Hepatocyte (in vitro differentiated cells): ENCODE measurements around the gene TTF2. TPM values are rescaled to one million over a fixed set of nuclear protein-coding genes. Genes with fewer than 3 reads are reported as not detected.

Source experiments
- DNase-seq: peaks from one replicate; pipeline ENCODE4 v3.0.0-alpha.2; 2016; ENCODE audit warnings: low spot score
- H2AFZ ChIP-seq: fragments of 200-600 bp; sonication (generic); 2 replicates; pipeline ENCODE4 v1.6.0; 2016; ENCODE audit warnings: antibody characterized with exemption, mild to moderate bottlenecking
- H3K27ac ChIP-seq: fragments of 200-600 bp; sonication (generic); 2 replicates; pipeline ENCODE4 v1.5.1; 2016; ENCODE audit warnings: mild to moderate bottlenecking
- H3K27me3 ChIP-seq: fragments of 200-600 bp; sonication (generic); 2 replicates; pipeline ENCODE4 v1.6.1; 2016
- H3K36me3 ChIP-seq: fragments of 200-600 bp; sonication (generic); replicated peaks from 2 replicates; pipeline ENCODE4 v1.5.1; 2016; ENCODE audit warnings: low read depth; ENCODE audit not compliant: insufficient read depth
- H3K4me1 ChIP-seq: fragments of 200-600 bp; sonication (generic); 2 replicates; pipeline ENCODE4 v1.5.1; 2016; ENCODE audit warnings: mild to moderate bottlenecking, moderate library complexity; ENCODE audit not compliant: insufficient read depth
- H3K4me2 ChIP-seq: fragments of 200-600 bp; sonication (generic); 2 replicates; pipeline ENCODE4 v1.6.0; 2016
- H3K4me3 ChIP-seq: fragments of 200-600 bp; sonication (generic); 2 replicates; pipeline ENCODE4 v1.5.1; 2016; ENCODE audit warnings: mild to moderate bottlenecking
- H3K79me2 ChIP-seq: fragments of 200-600 bp; sonication (generic); 2 replicates; pipeline ENCODE4 v1.6.0; 2017; ENCODE audit warnings: mild to moderate bottlenecking
- H3K9me2 ChIP-seq: fragments of 200-600 bp; sonication (generic); replicated peaks from 2 replicates; pipeline ENCODE4 v1.6.0; 2017; ENCODE audit warnings: mild to moderate bottlenecking; ENCODE audit not compliant: insufficient read depth
- H3K9me3 ChIP-seq: fragments of 200-600 bp; sonication (generic); 2 replicates; pipeline ENCODE4 v1.5.1; 2016; ENCODE audit warnings: low read depth, mild to moderate bottlenecking
- H4K20me1 ChIP-seq: fragments of 200-600 bp; sonication (generic); 2 replicates; pipeline ENCODE4 v1.6.0; 2016; ENCODE audit warnings: mild to moderate bottlenecking; ENCODE audit not compliant: insufficient read depth, poor library complexity, severe bottlenecking
- CTCF ChIP-seq: fragments of 200-600 bp; sonication (generic); IDR thresholded peaks from 2 replicates; pipeline ENCODE4 v1.5.1; 2016; ENCODE audit warnings: antibody characterized with exemption, mild to moderate bottlenecking; ENCODE audit not compliant: poor library complexity
- EZH2 ChIP-seq: fragments of 200-600 bp; sonication (generic); IDR thresholded peaks from 2 replicates; pipeline ENCODE4 v1.6.1; 2016; ENCODE audit warnings: antibody characterized with exemption, mild to moderate bottlenecking, borderline replicate concordance
- EZH2phosphoT487 ChIP-seq: fragments of 200-600 bp; sonication (generic); IDR thresholded peaks from one replicate; pipeline ENCODE4 v1.6.1; 2018; ENCODE audit warnings: antibody characterized with exemption, mild to moderate bottlenecking, low read depth, moderate library complexity; ENCODE audit not compliant: unreplicated experiment, severe bottlenecking
- WGBS: methylation state at CpG from one replicate; pipeline ENCODE4 v1.1.6; 2016; ENCODE audit warnings: low lambda C conversion rate; ENCODE audit errors: missing lambda C conversion rate; 5-methylcytosine and 5-hydroxymethylcytosine counted together
- polyA plus RNA-seq: library from polyadenylated mRNA; unstranded; fragments of >200 nt; fragmentation: Nextera tagmentation; extraction: Ambion mirVana; gene quantifications from 2 replicates; pipeline ENCODE4 v1.2.1, GENCODE V29; 2016
- total RNA-seq: library from RNA; depleted of rRNA; stranded (reverse); fragments of >200 nt; gene quantifications from 2 replicates; pipeline ENCODE4 v1.2.3, GENCODE V29; 2014

TTF2 gene
- total and polyA plus RNA-seq, 2 experiments from 2014 or later, result 13.8 to 14.3 TPM

- 89% methylated on average over 6 of the region's 6 CpGs for WGBS
Observed at GRCh38 chr1:117066367-117066766, 6.2 kb downstream of the TTF2 start.

GRCh38 chr1:117067533-117068370, 7.6 kb downstream of the TTF2 start:
- no peak overlapping the region for H3K4me3 ChIP-seq
- H3K27ac ChIP-seq, result no peak overlapping the region
- H3K27me3 ChIP-seq, result no peaks in the 10 kb centered on the region
- no peaks in the 10 kb centered on the region for H3K9me2 ChIP-seq
- WGBS, result 62% methylated on average over 6 of the region's 6 CpGs
- H3K4me2 ChIP-seq, result no peak overlapping the region
- H2AFZ ChIP-seq, result no peak overlapping the region
- DNase-seq, result peak; percentile 81
- H3K4me1 ChIP-seq, result no peaks in the 10 kb centered on the region
- H3K79me2 ChIP-seq, result no peaks in the 10 kb centered on the region
- no peaks in the 10 kb centered on the region for H3K36me3 ChIP-seq
- H3K9me3 ChIP-seq, result no peaks in the 10 kb centered on the region
- H4K20me1 ChIP-seq, result no peaks in the 10 kb centered on the region
- TF ChIP-seq EZH2phosphoT487, result no peak
- peak; percentile 92 for TF ChIP-seq CTCF

More at GRCh38 chr1:117066367-117066766, 6.2 kb downstream of the TTF2 start:
- H3K27ac ChIP-seq, result no peak overlapping the region
- DNase-seq, result no peak
- no peaks in the 10 kb centered on the region for H3K27me3 ChIP-seq
- H3K79me2 ChIP-seq, result no peaks in the 10 kb centered on the region
- TF ChIP-seq EZH2, result no peak
- TF ChIP-seq CTCF, result no peak
- no peaks in the 10 kb centered on the region for H3K9me2 ChIP-seq
- H4K20me1 ChIP-seq, result no peaks in the 10 kb centered on the region
- no peaks in the 10 kb centered on the region for H3K9me3 ChIP-seq
- H2AFZ ChIP-seq, result no peak overlapping the region
- H3K36me3 ChIP-seq, result no peaks in the 10 kb centered on the region
- no peak overlapping the region for H3K4me3 ChIP-seq
- H3K4me2 ChIP-seq, result no peak overlapping the region
- no peaks in the 10 kb centered on the region for H3K4me1 ChIP-seq

GRCh38 chr1:117068580-117068979, 8.5 kb downstream of the TTF2 start:
- DNase-seq, result no peak
- no peak for TF ChIP-seq CTCF
- no peak for TF ChIP-seq EZH2
- no peak for TF ChIP-seq EZH2phosphoT487
- Histone ChIP-seq H3K79me2 (no peaks in the 10 kb centered on the region), H2AFZ (no peak overlapping the region), H3K27ac (no peak overlapping the region), H3K9me2 (no peaks in the 10 kb centered on the region), H3K4me2 (no peak overlapping the region), H3K4me3 (no peak overlapping the region), H3K27me3 (no peaks in the 10 kb centered on the region), H3K36me3 (no peaks in the 10 kb centered on the region), H3K4me1 (no peaks in the 10 kb centered on the region), H3K9me3 (no peaks in the 10 kb centered on the region), H4K20me1 (no peaks in the 10 kb centered on the region)
- WGBS, result 91% methylated on average over 5 of the region's 5 CpGs
